Measurements from ENCODE around the gene ITPRID2. TPM values are rescaled to one million over a fixed set of nuclear protein-coding genes. Genes with fewer than 3 reads are reported as not detected.

Gene ITPRID2
- total RNA-seq, 2 donors from 2014 or later: 52.1 to 60.1 TPM

DNA sequence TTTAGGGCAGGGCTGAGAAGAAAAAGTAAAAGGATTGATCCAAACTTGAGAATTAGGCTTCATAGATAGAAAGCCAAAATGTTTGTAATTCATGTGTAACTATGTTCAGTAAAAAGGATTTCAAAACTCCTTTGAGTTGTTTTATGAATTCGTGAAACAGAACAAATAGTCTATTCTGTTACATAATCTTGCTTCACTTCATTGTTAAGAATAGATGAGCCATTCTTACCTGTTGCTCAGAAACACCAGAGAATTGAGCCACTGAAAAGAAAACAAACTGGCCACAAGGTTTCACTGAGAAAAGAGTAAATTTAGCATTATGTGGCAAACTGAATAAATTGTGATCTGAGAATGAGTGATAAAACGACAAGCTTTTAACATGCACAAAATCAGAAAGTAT is 4.5 kb upstream of the ITPRID2 start:
- peaks cover 36% of the 10 kb centered on the region for H3K27me3 Mint-ChIP-seq (ENCODE audit: low read depth)
- no peak overlapping the region for H3K4me3 Mint-ChIP-seq
- H3K27ac Mint-ChIP-seq: no peak overlapping the region
- peaks cover 0 to 1% of the 10 kb centered on the region in 2 donors for H3K36me3 Mint-ChIP-seq (ENCODE audit: insufficient read depth in 2 of 2)
- no peak for ATAC-seq (replicated peaks in 1 of 2)
- peaks cover 6% of the 10 kb centered on the region for H3K4me1 Mint-ChIP-seq (ENCODE audit: low read depth)
- H3K9me3 Mint-ChIP-seq: no peaks in the 10 kb centered on the region
- DNase-seq: no peak

DNA sequence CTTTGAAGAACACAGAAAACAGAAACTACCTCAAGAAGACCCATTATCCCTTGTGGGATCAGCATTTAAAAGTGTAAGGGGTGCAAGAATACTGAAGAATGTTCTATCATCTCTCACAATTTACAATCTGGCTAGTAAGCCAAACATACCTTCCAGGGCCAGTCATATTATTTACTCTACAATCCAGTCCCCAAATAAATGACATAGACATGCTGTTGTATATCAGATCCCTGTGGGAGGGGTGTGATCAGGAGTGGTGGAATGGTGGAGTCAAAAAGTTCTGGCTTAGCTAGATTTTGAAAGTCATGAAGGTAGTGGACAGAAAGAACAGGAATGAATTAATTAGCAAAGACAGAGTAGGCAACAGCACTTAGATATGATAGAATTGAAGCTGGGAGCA is 1.8 kb upstream of the ITPRID2 start:
- no peaks in the 10 kb centered on the region for H3K9me3 Mint-ChIP-seq
- H3K4me3 Mint-ChIP-seq: no peak overlapping the region
- peaks cover 4 to 8% of the 10 kb centered on the region in 2 donors for H3K36me3 Mint-ChIP-seq (ENCODE audit: insufficient read depth in 2 of 2)
- peaks cover 36% of the 10 kb centered on the region for H3K27me3 Mint-ChIP-seq (ENCODE audit: low read depth)
- ATAC-seq (replicated peaks in 1 of 2) (no peak), DNase-seq (no peak)
- no peak overlapping the region for H3K27ac Mint-ChIP-seq
- H3K4me1 Mint-ChIP-seq (ENCODE audit: low read depth): peaks cover 29% of the 10 kb centered on the region

DNA sequence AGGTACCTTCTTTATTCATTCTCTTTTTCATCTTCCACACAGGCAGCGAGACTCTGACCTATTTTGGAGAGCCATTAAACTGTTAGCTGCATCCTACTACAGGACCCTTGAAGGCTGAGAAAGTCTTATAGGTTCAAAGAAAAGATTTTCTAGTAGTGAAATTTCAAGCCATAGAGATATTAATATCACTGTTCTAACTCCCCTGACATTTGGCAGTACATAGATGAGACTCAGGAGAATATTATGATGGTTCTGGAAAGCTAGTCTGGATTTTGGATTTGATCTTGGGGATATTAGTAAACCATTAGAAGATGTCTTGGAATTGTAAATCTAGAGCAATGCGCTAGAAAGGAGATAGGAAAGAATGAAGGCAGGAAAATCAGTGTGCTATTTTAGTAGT is 1.3 kb upstream of the ITPRID2 start:
- H3K36me3 Mint-ChIP-seq (ENCODE audit: insufficient read depth in 2 of 2): peaks cover 4 to 8% of the 10 kb centered on the region in 2 donors
- H3K4me3 Mint-ChIP-seq: peak overlapping the region in 1 of 2 donors; percentile 2
- DNase-seq (no peak), ATAC-seq (replicated peaks in 1 of 2) (no peak)
- H3K9me3 Mint-ChIP-seq: no peaks in the 10 kb centered on the region
- no peak overlapping the region for H3K27ac Mint-ChIP-seq
- peaks cover 29% of the 10 kb centered on the region for H3K4me1 Mint-ChIP-seq (ENCODE audit: low read depth)
- H3K27me3 Mint-ChIP-seq (ENCODE audit: low read depth): peaks cover 36% of the 10 kb centered on the region

DNA sequence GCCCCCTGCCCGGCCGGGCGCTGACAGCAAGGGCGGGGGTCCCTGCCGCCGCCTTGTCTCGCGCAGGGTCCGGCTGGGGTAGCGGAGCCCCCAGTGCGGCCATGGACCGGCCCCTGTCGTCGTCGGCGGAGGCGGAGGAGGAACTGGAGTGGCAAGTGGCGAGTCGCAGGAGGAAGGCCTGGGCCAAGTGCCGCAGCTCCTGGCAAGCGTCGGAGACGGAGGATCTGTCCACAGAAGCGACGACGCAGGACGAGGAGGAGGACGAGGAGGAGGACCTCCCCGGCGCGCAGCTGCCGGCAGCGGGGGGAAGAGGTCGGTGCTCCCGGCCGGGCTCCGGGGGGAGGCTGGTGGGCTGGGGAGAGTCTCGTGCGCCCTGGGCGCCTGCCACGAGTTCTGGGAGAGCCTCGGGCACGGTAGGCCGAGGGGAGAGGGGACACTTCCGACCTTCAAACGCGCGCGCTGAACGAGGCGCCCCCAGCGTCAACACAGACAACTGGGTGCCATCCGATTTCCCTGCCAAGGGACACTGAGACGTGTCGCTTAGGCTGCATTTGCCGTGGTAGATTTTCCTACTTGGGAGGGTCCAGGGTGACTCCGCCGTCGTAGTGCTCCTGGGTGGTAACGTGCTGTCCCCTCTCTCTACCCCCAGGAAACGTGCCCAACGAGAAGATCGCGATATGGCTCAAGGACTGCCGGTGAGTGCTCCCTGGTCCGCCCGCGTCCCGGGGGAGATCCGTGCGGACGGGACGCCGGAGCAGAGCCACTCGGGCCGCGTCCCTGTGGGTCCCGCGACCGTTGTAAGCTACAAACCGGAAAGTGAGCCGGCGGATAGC is 652 bp downstream of the ITPRID2 start:
- H3K4me1 Mint-ChIP-seq (ENCODE audit: low read depth): peaks cover 35% of the 10 kb centered on the region
- peak; percentile 71 to 76 for ATAC-seq (replicated peaks in 1 of 2)
- H3K4me3 Mint-ChIP-seq: peak overlapping the region; percentile 94 to 98
- DNase-seq: peak; percentile 72 to 77
- peaks cover 4 to 11% of the 10 kb centered on the region in 2 donors for H3K36me3 Mint-ChIP-seq (ENCODE audit: insufficient read depth in 2 of 2)
- H3K27me3 Mint-ChIP-seq (ENCODE audit: low read depth): peaks cover 21% of the 10 kb centered on the region
- peak overlapping the region; percentile 85 for H3K27ac Mint-ChIP-seq
- H3K9me3 Mint-ChIP-seq: no peaks in the 10 kb centered on the region

DNA sequence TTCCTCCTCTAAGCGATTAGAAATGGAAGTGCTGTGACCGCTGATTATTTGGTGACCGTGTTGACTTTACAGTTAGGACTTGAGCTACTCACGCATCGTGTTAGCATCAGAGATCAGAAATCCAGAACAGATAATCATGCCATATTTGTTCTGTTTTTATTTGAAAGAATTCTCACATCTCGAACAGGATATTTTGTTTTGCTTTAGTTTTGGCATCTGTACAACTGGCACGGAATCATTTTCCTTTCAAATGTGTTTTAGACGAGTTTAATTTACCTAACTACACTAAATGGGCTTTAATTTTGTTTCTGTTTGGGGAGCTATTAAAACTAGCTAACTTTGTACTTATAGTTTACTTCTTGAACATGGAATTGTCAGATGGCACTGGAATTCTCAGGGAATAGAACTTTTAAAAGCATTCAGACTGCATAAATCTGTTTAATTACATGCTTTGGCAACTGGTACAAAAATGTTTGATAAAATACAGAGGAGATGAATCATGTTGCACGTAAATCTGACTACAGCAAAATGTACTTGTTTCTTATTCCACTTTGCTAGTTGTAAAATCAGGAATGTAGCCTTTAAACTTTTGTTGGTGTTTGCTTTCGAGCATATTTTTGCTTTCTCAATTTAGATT is 1.4 kb downstream of the ITPRID2 start:
- Mint-ChIP-seq H3K36me3 (ENCODE audit: insufficient read depth in 2 of 2) (peaks cover 4 to 11% of the 10 kb centered on the region in 2 donors), H3K27ac (peak overlapping the region; percentile 85), H3K4me1 (ENCODE audit: low read depth) (peaks cover 35% of the 10 kb centered on the region), H3K27me3 (ENCODE audit: low read depth) (peaks cover 18% of the 10 kb centered on the region), H3K4me3 (peak overlapping the region; percentile 94 to 98), H3K9me3 (no peaks in the 10 kb centered on the region)
- no peak for DNase-seq
- ATAC-seq (replicated peaks in 1 of 2): no peak

DNA sequence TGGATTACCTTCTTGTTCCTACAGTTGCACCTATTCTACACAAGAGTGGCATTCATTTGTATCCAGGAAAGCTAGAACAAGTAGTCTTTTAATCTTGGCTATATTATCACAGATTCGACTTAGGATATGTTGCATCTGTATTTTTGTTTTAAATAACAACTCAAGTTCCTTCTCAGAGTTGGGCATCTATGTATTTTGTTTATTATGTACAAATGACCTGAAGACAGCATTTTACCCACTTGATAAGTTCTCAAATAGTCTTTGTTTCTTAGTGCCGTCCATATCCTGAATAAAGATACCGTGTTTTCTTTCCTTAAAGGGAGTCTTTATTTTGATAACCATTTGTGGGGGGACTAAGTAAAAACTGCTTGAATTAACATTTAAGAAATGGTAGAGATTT is 2.9 kb downstream of the ITPRID2 start:
- ATAC-seq (replicated peaks in 1 of 2) (no peak), DNase-seq (no peak)
- Mint-ChIP-seq H3K36me3 (ENCODE audit: insufficient read depth in 2 of 2) (peaks cover 4 to 18% of the 10 kb centered on the region in 2 donors), H3K27ac (peak overlapping the region; percentile 33), H3K4me1 (ENCODE audit: low read depth) (peaks cover 42% of the 10 kb centered on the region), H3K4me3 (peak overlapping the region in 1 of 2 donors; percentile 22), H3K27me3 (ENCODE audit: low read depth) (peaks cover 18% of the 10 kb centered on the region), H3K9me3 (no peaks in the 10 kb centered on the region)

DNA sequence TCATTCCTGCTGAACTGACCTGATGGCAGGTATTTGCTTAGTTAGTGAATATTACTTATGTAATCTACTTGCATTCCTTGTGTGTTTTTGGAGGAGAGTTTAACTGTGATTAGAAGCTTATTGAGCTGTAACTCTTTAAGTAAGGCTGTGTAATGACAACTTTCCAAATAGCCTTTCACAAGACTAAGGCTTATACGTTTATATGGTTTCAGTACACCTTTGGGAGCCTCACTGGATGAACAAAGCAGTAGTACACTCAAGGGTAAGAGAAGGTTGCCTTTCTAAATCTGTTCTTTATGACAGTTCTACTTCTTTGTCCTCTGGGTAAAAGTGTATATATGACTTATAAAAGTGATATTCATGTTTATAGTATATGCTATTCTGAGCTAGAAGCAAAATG is 4.3 kb downstream of the ITPRID2 start:
- peaks cover 52% of the 10 kb centered on the region for H3K4me1 Mint-ChIP-seq (ENCODE audit: low read depth)
- DNase-seq (no peak), ATAC-seq (replicated peaks in 1 of 2) (no peak)
- H3K27ac Mint-ChIP-seq: no peak overlapping the region
- H3K9me3 Mint-ChIP-seq: no peaks in the 10 kb centered on the region
- no peak overlapping the region for H3K4me3 Mint-ChIP-seq
- H3K36me3 Mint-ChIP-seq (ENCODE audit: insufficient read depth in 2 of 2): peaks cover 4 to 25% of the 10 kb centered on the region in 2 donors
- H3K27me3 Mint-ChIP-seq (ENCODE audit: low read depth): peaks cover 6% of the 10 kb centered on the region

DNA sequence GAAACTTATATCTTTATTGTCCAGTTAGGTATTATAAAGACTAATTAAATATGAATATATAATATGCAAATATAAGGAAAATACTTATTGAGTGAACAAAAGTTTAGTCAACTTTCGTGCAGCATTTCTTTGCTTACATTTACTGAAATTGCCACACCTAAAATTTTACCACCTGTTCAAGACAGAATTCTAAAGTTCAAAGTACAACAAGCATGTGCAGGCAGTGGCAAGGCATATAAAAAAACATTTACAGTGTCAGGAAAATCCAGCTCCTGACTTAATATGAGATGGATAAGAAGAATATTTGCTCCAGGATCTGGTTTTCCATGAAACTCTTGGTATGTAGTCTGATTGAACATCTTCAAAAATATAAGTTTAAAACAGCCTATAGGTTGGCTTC is 4.8 kb downstream of the ITPRID2 start:
- Mint-ChIP-seq H3K36me3 (ENCODE audit: insufficient read depth in 2 of 2) (peaks cover 3 to 28% of the 10 kb centered on the region in 2 donors), H3K27ac (no peak overlapping the region), H3K4me3 (no peak overlapping the region), H3K27me3 (ENCODE audit: low read depth) (peaks cover 1% of the 10 kb centered on the region), H3K4me1 (ENCODE audit: low read depth) (peaks cover 48% of the 10 kb centered on the region), H3K9me3 (no peaks in the 10 kb centered on the region)
- no peak for ATAC-seq (replicated peaks in 1 of 2)
- DNase-seq: no peak

DNA sequence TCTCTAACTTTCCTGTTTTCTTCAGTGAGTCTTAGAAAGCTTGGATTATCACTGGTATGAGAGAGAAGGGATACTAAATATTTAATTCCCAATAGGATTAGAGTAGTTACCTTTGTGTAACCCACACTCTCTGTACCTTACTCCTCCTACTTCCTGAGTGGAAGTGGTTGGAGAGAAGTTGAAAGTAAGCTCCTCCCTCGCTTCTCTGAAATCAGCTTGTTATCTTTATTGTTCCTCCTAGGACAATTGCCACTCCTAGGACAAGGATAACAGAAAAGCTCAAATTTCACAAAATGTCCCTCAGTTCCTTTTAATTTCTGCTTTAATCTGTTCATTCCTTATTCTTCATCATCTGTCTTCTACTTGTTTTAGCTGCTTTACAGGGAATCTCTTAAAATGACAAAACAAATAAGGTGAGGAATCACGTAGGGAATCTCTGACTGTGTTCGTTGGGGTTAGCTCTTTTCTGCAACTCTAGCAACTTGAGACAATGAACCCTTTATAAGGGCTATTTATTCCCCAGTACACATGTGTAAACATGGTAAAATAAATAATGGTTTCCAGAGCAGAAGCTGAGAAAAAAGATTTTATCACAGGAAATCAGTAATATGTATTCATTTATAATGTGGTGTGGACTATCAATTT is 8.6 kb downstream of the ITPRID2 start:
- Mint-ChIP-seq H3K4me1 (ENCODE audit: low read depth) (peaks cover 37% of the 10 kb centered on the region), H3K9me3 (no peaks in the 10 kb centered on the region), H3K36me3 (ENCODE audit: insufficient read depth in 2 of 2) (peaks cover 6 to 42% of the 10 kb centered on the region in 2 donors), H3K27me3 (ENCODE audit: low read depth) (no peaks in the 10 kb centered on the region), H3K27ac (no peak overlapping the region), H3K4me3 (no peak overlapping the region)
- DNase-seq (no peak), ATAC-seq (replicated peaks in 1 of 2) (no peak)

DNA sequence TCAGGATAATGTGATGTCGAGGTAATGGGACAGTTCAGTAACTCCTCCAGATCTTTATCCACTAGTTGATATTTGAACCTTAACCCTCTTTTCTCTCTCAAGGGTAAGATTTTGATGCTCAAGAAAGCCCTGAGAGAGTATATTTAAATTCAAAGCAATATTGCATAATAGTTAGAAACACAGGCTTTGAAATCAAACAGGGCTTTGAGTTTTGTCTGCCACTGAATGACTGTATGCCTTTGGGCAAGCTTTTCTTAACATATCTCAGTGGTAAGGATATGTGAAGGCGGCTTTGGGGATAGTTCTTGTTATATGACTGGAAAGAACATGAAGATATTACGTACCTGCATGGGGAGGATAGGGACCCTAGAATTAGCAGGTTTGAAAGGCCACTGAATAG is 11.1 kb downstream of the ITPRID2 start:
- H3K9me3 Mint-ChIP-seq: no peaks in the 10 kb centered on the region
- DNase-seq (no peak), ATAC-seq (replicated peaks in 1 of 2) (no peak)
- H3K4me3 Mint-ChIP-seq: no peak overlapping the region
- no peaks in the 10 kb centered on the region for H3K27me3 Mint-ChIP-seq (ENCODE audit: low read depth)
- peaks cover 50% of the 10 kb centered on the region for H3K4me1 Mint-ChIP-seq (ENCODE audit: low read depth)
- no peak overlapping the region for H3K27ac Mint-ChIP-seq
- H3K36me3 Mint-ChIP-seq (ENCODE audit: insufficient read depth in 2 of 2): peaks cover 6 to 42% of the 10 kb centered on the region in 2 donors

DNA sequence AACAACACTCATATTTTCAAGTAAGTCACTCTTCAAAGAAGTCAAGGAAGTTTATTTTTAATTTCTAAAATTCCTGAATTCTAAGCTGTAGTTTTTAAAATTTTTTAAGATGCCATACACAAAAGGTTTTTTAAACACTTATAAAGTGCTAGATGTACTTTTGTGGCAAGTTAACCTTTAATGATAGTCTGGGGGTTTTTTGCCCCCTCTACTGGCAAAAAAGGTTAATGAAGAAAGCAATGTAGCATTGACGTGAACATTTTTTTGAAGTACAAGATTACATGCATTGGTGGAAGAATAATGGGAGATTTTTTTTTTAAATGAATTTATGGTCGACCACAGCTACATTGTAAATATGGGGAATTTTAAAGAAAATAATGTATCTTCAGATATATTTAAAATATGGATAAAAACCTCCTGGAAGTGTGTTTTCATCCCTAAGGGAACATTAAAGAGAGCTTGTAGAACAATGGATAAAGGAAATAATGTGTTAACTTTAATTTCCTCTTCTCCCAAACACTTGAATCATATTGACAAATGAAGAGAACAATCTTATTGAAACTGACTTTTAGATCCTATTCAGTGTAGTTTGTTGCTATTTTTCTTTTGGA is 12.6 kb downstream of the ITPRID2 start:
- no peak overlapping the region for H3K4me3 Mint-ChIP-seq
- no peak overlapping the region for H3K27ac Mint-ChIP-seq
- H3K9me3 Mint-ChIP-seq: no peaks in the 10 kb centered on the region
- no peaks in the 10 kb centered on the region for H3K27me3 Mint-ChIP-seq (ENCODE audit: low read depth)
- H3K36me3 Mint-ChIP-seq (ENCODE audit: insufficient read depth in 2 of 2): peaks cover 6 to 40% of the 10 kb centered on the region in 2 donors
- peaks cover 49% of the 10 kb centered on the region for H3K4me1 Mint-ChIP-seq (ENCODE audit: low read depth)
- DNase-seq (no peak), ATAC-seq (replicated peaks in 1 of 2) (no peak)

DNA sequence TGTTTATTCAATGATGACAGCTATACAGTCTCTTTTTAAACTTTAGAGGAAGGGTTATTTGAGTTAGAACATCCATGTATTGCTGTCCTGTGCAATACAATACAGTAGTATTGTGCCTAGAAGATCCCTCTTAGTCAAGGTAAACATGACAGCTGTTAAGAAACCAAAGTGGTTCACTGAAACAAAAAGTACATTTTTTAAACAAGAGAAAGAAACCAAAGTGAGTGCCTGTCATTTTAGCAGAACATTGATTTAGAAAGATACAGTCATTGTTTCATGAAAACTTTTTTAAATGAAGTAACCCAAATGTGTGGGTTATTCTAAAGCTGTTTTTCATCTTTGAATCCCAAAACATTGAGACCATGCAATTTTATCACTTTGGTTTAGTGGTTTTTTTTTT is 15.5 kb downstream of the ITPRID2 start:
- Mint-ChIP-seq H3K4me3 (no peak overlapping the region), H3K4me1 (ENCODE audit: low read depth) (peaks cover 36% of the 10 kb centered on the region), H3K27me3 (ENCODE audit: low read depth) (no peaks in the 10 kb centered on the region), H3K36me3 (ENCODE audit: insufficient read depth in 2 of 2) (peaks cover 4 to 23% of the 10 kb centered on the region in 2 donors), H3K27ac (peak overlapping the region; percentile 15), H3K9me3 (no peaks in the 10 kb centered on the region)
- ATAC-seq (replicated peaks in 1 of 2) (peak; percentile 92 to 93), DNase-seq (no peak)

DNA sequence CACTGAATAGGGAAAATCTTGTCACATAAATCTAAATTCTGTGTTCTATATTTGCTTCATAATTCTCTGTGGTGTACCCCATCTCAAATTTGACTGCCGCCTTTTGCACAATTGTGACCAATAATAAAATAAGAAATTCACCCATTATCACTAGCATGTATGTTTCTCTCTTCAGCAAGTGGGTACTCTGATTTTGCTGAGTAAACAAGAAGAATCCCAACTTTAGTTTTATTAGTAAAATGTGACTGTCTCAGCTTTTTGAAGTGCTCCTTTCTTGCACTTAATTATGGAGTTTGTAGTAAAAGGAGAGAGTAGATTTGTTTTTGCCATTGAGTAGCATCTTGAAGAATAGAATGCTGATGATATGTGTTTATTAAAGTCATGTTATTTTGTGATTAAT is 16.1 kb downstream of the ITPRID2 start:
- peaks cover 4 to 19% of the 10 kb centered on the region in 2 donors for H3K36me3 Mint-ChIP-seq (ENCODE audit: insufficient read depth in 2 of 2)
- H3K4me3 Mint-ChIP-seq: no peak overlapping the region
- H3K9me3 Mint-ChIP-seq: no peaks in the 10 kb centered on the region
- peaks cover 36% of the 10 kb centered on the region for H3K4me1 Mint-ChIP-seq (ENCODE audit: low read depth)
- no peaks in the 10 kb centered on the region for H3K27me3 Mint-ChIP-seq (ENCODE audit: low read depth)
- peak in 1 of 2 donors; percentile 14 for ATAC-seq (replicated peaks in 1 of 2)
- no peak overlapping the region for H3K27ac Mint-ChIP-seq
- no peak for DNase-seq

All from activated T-cell treated with anti-CD3 and anti-CD28 coated beads, Interleukin-2, amount 50 U/mL, for 72 hours (primary cell).